Measurements from ENCODE around the gene CD68. TPM values are rescaled to one million over a fixed set of nuclear protein-coding genes. Genes with fewer than 3 reads are reported as not detected.

The CD68 gene
- total and polyA plus RNA-seq, 4 donors = 33.3 to 595 (median 395) TPM

DNA sequence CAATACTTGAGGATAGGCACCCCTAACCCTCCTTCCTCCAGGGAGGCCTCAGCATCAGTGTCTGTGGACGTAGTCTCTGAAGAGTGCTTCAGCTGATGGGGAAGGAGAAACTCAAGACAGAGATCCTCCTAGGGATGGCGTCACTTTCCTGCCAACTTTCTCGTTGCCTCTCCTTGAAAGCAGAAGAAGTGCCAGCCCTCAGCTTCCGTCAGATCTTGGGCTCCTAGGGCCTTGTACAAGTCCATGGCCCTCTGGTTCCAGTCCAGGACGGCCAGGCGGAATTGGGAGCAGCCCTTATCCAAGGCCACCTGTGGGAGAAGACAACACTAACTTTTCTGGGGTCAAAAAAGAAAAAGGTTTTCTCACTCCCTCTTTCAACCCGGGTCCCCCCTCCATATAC, 46.9 kb downstream of the CD68 start:
- Histone ChIP-seq H3K27ac (ENCODE audit: low read depth in 1 of 2, low read length in 1 of 2) (peak overlapping the region in 1 of 2 donors; percentile 13), H3K27me3 (ENCODE audit: control insufficient read depth in 3 of 3, insufficient read depth in 3 of 3, low read length in 2 of 3) (no peaks in the 10 kb centered on the region), H3K4me1 (ENCODE audit: control insufficient read depth in 5 of 5, insufficient read depth in 5 of 5, low read length in 5 of 5) (peaks cover 0 to 18% (median 0%) of the 10 kb centered on the region in 5 donors), H3K9me3 (ENCODE audit: control insufficient read depth in 4 of 4, insufficient read depth in 3 of 4, low read length in 3 of 4) (no peaks in the 10 kb centered on the region), H3K4me3 (no peak overlapping the region), H3K9ac (ENCODE audit: insufficient read depth in 1 of 2, low read length in 2 of 2) (peak overlapping the region in 1 of 2 donors; percentile 88), H3K36me3 (ENCODE audit: control insufficient read depth in 4 of 4, insufficient read depth in 4 of 4, low read length in 4 of 4) (peaks cover 0 to 4% (median 2%) of the 10 kb centered on the region in 4 donors)
- ATAC-seq (ENCODE audit: insufficient read depth, low FRiP score) (no peak), DNase-seq (no peak)
- no peak for TF ChIP-seq CTCF (IDR thresholded peaks at IDR 0.05; ENCODE audit: control extremely low read depth, extremely low read depth)
- WGBS, 2 donors = 47 to 65% methylated on average over 7 of the region's 7 CpGs

GRCh38 chr17:7626956-7627249, 47.5 kb downstream of the CD68 start:
- Histone ChIP-seq H3K9me3 (ENCODE audit: control insufficient read depth in 4 of 4, insufficient read depth in 3 of 4, low read length in 3 of 4) (no peaks in the 10 kb centered on the region), H3K4me1 (ENCODE audit: control insufficient read depth in 5 of 5, insufficient read depth in 5 of 5, low read length in 5 of 5) (peaks cover 0 to 23% (median 0%) of the 10 kb centered on the region in 5 donors), H3K4me3 (peak overlapping the region; percentile 60), H3K36me3 (ENCODE audit: control insufficient read depth in 4 of 4, insufficient read depth in 4 of 4, low read length in 4 of 4) (peaks cover 0 to 4% (median 2%) of the 10 kb centered on the region in 4 donors), H3K9ac (ENCODE audit: insufficient read depth in 1 of 2, low read length in 2 of 2) (peak overlapping the region; percentile 88 to 96), H3K27me3 (ENCODE audit: control insufficient read depth in 3 of 3, insufficient read depth in 3 of 3, low read length in 2 of 3) (no peaks in the 10 kb centered on the region), H3K27ac (ENCODE audit: low read depth in 1 of 2, low read length in 1 of 2) (peak overlapping the region; percentile 93 to 95)
- ATAC-seq (ENCODE audit: insufficient read depth, low FRiP score) = no peak
- no peak for TF ChIP-seq CTCF (IDR thresholded peaks at IDR 0.05; ENCODE audit: control extremely low read depth, extremely low read depth)
- 31 to 34% methylated on average over 6 of the region's 6 CpGs for WGBS, 2 donors
- DNase-seq = no peak

GRCh38 chr17:7627250-7628121, 48.0 kb downstream of the CD68 start, which contains the start of gene SAT2:
SAT2 (minus strand) TSS chr17:7627821; CDS start chr17:7627635, 186 bp downstream.
- peaks cover 0 to 4% (median 2%) of the 10 kb centered on the region in 4 donors for H3K36me3 ChIP-seq (ENCODE audit: control insufficient read depth in 4 of 4, insufficient read depth in 4 of 4, low read length in 4 of 4)
- H3K27ac ChIP-seq (ENCODE audit: low read depth in 1 of 2, low read length in 1 of 2) = peak within 1 kb of the TSS; percentile 93 to 95
- H3K9me3 ChIP-seq (ENCODE audit: control insufficient read depth in 4 of 4, insufficient read depth in 3 of 4, low read length in 3 of 4) = no peaks in the 10 kb centered on the region
- peaks cover 0 to 23% (median 0%) of the 10 kb centered on the region in 5 donors for H3K4me1 ChIP-seq (ENCODE audit: control insufficient read depth in 5 of 5, insufficient read depth in 5 of 5, low read length in 5 of 5)
- peak within 1 kb of the TSS; percentile 60 for H3K4me3 ChIP-seq
- peak; percentile 98 for DNase-seq
- 0 to 1% methylated on average over 54 of the region's 54 CpGs for WGBS, 2 donors
- no peaks in the 10 kb centered on the region for H3K27me3 ChIP-seq (ENCODE audit: control insufficient read depth in 3 of 3, insufficient read depth in 3 of 3, low read length in 2 of 3)
- peak; percentile 96 for ATAC-seq (ENCODE audit: insufficient read depth, low FRiP score)
- peak within 1 kb of the TSS; percentile 88 to 96 for H3K9ac ChIP-seq (ENCODE audit: insufficient read depth in 1 of 2, low read length in 2 of 2)
- no peak for TF ChIP-seq CTCF (IDR thresholded peaks at IDR 0.05; ENCODE audit: control extremely low read depth, extremely low read depth)
